ENCODE measurements around the gene SPATA22.
"Not testable (repeated sequence)": the region's sequence is repeated elsewhere in the genome, so short reads cannot be mapped to it uniquely, and the experiment has no call there.

SPATA22 gene, protein sequence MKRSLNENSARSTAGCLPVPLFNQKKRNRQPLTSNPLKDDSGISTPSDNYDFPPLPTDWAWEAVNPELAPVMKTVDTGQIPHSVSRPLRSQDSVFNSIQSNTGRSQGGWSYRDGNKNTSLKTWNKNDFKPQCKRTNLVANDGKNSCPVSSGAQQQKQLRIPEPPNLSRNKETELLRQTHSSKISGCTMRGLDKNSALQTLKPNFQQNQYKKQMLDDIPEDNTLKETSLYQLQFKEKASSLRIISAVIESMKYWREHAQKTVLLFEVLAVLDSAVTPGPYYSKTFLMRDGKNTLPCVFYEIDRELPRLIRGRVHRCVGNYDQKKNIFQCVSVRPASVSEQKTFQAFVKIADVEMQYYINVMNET

DNA sequence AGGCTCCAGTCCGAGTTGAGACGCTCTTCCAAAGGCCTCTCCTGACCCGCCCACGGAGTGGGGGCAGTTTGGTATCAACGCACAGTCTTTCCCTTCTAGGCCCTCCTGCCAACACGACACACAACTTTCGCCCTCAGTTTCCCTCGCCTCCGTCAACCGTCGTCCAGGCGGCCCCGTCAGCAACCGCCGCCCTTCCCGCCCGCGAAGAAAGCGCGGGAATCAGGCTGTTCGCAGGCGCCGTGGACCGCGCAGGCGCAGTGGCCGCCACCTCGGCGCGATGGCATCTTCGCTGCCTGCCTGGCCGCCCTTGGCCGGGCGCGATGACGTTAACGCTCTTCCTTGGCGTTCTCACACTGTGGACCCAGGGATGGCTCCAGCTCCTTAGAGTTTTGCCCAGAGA lies at the start of gene SPATA22:
Gene SPATA22, minus strand, starts transcription at position 221 of the 400 bp plus-strand sequence. CDS start 2,494 bp downstream, outside the sequence.
- DNase-seq = no peak

DNA sequence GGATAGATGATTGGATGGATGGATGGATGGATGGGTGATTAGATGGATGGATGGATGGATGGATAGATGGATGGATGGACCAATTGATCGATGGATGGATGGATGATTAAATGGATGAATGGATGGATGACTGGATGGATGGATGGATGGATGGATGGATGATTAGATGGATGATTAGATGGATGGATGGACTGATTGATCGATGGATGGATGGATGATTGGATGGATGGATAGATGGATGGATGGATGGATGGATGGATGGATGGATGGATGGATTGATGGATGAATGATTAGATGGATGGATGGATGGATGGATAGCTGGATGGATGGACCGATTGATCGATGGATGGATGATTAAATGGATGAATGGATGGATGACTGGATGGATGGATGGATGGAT lies 47.9 kb upstream of the SPATA22 start:
- DNase-seq = not testable (repeated sequence)

DNA sequence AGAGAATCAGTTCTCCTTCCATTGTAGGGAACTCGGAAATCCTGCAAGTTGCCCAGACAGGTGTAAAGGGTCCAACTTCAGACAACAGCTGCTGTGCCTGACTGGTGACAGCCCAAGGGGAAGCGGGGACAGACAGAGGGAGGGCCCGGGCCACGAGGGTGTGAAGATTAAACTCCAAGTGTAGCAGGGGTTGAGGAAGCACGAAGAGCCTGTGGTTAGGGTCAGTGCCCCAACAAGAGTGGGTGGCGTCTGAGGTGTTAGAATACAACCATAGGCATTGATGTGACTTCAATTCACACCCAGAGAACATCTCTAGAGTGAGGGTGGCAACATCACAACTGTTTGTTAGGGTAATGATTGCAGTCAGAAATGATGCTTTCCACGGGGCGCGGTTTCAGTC lies 43.3 kb upstream of the SPATA22 start:
- DNase-seq = peak in 1 of 2 donors; percentile 23

DNA sequence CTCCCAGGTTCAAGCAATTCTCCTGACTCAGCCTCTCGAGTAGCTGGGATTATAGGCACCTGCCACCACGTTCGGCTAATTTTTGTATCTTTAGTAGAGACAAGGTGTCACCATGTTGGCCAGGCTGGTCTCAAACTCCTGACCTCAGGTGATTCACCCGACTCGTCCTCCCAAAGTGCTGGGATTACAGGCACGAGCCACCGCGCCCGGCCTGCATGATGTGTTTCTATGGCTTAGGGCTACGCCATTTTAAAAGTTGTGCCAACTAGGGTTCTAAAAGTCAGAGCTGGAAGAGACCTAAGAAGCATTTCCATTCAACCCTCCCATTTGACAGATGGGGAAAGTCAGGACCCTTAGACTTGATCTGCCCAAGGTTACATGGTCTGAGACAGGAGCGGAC lies 42.5 kb upstream of the SPATA22 start:
- DNase-seq = not testable (repeated sequence)

GRCh38 chr17:3513305-3514035 lies 41.9 kb upstream of the SPATA22 start:
- no peak for DNase-seq

- no peak for DNase-seq
Measured at GRCh38 chr17:3512505-3513171, 41.0 kb upstream of the SPATA22 start.

DNA sequence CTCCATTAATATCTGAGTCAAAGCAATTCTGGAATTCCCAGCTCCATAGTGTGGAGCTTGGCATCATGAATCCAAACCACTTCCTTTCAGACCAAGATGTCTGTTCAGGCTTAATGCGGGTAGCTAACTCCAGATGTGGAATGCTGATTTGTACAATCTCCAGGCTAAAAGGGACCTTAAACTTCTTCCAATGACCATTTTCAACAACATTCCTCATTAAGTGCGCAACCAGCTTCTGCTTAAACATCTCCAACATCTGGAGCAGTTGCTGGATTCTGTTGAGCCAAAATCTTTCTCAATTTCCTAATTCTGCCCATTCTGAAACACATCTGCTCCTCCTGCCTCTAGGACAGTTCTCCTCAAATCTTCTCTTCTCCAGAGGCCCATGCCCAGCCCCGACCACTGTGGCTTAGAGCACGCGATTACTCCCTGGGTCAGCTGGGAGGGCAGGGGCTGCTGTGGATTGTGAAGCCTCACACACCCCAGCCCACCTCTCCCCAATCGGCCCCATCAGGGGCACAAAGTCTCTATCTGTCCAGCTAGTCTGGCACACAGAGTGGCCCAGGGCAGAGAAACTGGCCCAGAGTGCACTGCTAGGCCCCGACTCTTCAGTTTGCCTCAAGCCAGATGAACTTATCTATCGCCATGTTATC lies 40.4 kb upstream of the SPATA22 start:
- no peak for DNase-seq

DNA sequence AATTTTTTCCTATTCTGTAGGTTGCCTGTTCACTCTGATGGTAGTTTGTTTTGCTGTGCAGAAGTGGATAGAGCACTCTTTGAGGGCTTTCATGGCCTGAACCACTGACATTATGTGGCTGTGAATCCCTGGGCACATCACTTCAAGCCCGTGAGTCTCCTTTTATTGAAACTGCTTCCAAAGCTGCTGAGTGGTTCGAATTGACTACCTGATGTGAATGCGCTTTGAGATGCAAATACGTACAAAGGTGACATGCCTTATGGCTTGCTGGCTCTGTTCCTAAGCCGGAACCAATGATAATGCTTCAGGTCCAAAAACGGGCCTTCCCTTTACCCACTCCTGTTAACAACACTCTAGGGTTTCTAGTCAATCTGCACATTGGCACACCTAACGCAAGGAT lies 38.5 kb upstream of the SPATA22 start:
- DNase-seq = no peak

GRCh38 chr17:3507869-3508268 lies 36.2 kb upstream of the SPATA22 start:
- DNase-seq = no peak

GRCh38 chr17:3507071-3507470 lies 35.5 kb upstream of the SPATA22 start:
- no peak for DNase-seq

- DNase-seq = no peak
Measured at GRCh38 chr17:3506054-3506453, 34.4 kb upstream of the SPATA22 start.

DNA sequence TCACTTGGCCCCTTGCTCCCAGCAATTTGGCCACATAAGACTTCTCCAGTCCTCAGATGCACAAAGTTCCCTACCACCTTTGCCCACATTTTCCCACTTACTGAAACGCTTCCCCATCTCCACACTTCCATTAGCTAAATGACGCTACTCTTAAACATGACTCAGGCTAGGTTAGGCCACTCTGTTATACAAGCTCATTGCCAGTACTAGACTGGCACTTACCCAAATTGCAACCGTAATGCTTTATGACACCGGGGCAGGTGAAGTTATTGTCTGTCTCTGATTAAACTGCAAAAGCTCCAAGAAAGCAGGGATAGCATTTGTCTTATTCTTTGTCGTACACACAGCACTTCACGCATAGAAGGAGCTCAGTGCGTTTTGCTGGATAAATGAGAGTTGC lies 33.4 kb upstream of the SPATA22 start:
- no peak for DNase-seq

DNA sequence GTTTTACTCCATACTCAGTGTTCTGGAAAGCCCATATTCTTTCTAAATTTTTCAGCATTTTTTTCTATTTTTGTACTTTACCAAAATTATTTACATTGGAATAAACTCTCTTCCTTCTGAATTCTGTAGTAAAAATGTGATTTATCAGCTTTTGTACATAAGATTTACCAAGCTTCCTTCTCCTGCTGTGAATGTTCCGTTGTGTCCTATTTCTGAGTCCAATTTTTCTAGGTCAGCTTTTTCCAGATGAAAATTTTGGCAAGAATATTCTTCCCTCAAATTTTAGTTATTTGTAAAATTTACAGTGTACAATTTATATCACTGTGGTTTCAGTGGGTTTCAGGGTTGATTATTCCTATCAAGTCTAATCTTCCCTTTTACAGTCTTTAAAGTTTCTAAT lies 31.7 kb upstream of the SPATA22 start:
- DNase-seq = no peak

DNA sequence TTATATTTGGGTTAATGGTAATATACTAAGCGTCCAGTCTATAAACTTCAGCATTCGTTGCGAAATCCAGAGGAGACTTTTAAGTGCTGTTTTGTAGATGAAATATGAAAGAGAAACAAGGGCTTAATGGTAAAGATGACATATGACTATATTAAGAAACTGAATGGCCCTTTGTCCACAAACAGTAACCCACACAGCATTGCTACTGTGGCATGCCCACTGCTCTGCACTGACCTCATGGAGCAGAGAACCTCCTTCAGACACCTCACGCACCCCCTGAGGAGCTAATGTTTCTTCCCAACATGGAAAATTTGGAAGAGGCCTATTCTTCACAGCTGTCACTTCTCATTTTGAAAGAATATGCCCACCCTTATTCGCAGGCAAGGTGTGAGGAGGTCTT lies 30.8 kb upstream of the SPATA22 start:
- DNase-seq = no peak

DNA sequence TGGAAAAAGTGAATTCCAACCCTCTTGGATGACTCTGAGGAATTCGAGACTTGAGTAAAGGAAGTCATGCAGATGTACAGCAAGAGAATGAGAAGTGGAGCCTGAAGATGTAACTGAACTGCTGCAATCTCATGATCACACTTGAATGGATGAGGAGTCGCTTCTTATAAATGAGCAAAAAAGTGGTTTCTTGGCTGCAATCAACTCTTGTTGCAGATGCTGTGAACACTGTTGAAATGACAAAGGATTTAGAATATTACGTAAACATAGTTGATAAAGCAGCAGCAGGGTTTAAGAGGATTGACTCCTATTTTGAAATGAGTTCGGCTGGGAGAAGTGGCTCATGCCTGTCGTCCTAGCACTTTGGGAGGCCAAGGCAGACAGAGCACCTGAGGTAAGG lies 29.7 kb upstream of the SPATA22 start:
- DNase-seq = no peak

- no peak for DNase-seq
Measured at GRCh38 chr17:3497101-3497500, 25.5 kb upstream of the SPATA22 start.

DNA sequence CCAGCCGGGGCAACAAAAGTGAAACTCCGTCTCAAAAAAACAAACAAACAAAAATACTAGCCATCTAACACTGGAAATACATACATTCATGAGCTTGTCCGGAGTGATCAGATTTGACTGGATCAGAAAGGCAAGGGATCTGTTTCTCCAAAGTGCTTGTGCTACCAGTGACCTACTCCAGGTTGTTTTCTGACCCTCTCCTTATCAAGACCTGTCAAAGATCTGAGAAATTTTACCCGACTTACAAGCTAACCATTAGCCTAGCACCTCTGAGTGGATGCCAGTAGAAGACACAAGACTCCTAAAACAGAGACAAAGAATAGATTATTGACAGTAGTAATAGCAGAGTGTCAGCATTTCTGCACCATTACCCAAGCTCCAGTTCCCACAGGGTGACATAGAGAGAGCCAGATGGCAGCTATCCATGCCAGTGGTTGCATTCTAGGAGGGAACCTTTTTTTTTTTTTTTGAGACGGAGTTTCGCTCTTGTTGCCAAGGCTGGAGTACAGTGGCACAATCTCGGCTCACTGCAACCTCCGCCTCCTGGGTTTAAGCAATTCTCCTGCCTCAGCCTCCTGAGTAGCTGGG lies 14.0 kb upstream of the SPATA22 start:
- DNase-seq = no peak

GRCh38 chr17:3482852-3483251 lies 11.2 kb upstream of the SPATA22 start:
- no peak for DNase-seq

GRCh38 chr17:3479988-3480387 lies 8.4 kb upstream of the SPATA22 start:
- DNase-seq = no peak

- DNase-seq = no peak
Measured at GRCh38 chr17:3475812-3476610, 4.4 kb upstream of the SPATA22 start, which contains the start of gene ASPA. TSS of gene ASPA (plus strand) at chr17:3475997. CDS start at chr17:3476160, 163 bp downstream.

DNA sequence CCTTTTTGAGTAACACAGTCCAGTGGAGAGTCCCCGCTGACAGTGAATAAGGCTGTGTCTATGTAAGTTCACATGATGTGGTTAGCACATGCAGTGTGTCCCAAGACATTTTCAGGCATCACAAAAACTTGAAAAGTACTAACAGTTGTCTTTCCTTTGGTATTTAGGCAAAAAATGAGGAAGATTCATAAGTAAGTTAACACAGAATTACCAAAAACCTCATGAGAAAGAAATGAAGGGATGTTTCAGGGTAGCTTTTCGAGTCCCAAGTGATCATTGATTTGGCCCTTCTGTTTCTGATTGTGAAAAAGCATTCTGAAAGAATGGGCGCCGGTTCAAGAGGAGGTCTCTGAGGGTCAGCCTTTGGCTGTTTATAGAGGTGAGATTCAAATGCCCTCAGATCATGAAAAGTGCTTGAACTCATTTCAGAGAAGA lies 3.6 kb upstream of the SPATA22 start:
- DNase-seq = no peak

GRCh38 chr17:3474212-3474611 lies 2.6 kb upstream of the SPATA22 start:
- DNase-seq = no peak
